MM.1S (cell line): Measurements from ENCODE around the gene PTTG1IP.

Experiments
- DNase-seq: peaks from one replicate; pipeline ENCODE4 v3.0.0-alpha.2; 2015
- H2AFZ ChIP-seq: fragments of 300-600 bp; sonication (generic); 2 replicates; pipeline ENCODE4 v1.6.0; 2016; ENCODE audit warnings: antibody characterized with exemption, low read length
- H3F3A ChIP-seq: fragments of 300-600 bp; sonication (generic); 2 replicates; pipeline ENCODE4 v1.6.1; 2016; ENCODE audit warnings: mild to moderate bottlenecking, antibody characterized with exemption, low read length, moderate library complexity, mixed read lengths; ENCODE audit not compliant: insufficient read depth
- H3K27ac ChIP-seq: fragments of 300-600 bp; sonication (generic); 2 replicates; pipeline ENCODE4 v1.5.1; 2016; ENCODE audit warnings: mild to moderate bottlenecking, low read length
- H3K27me3 ChIP-seq: fragments of 300-600 bp; sonication (generic); replicated peaks from 2 replicates; pipeline ENCODE4 v1.6.0; 2016; ENCODE audit warnings: low read length; ENCODE audit not compliant: insufficient read depth
- H3K36me3 ChIP-seq: fragments of 300-600 bp; sonication (generic); replicated peaks from 2 replicates; pipeline ENCODE4 v1.6.1; 2016; ENCODE audit warnings: mild to moderate bottlenecking, low read length, mixed read lengths; ENCODE audit not compliant: insufficient read depth
- H3K4me1 ChIP-seq: fragments of 300-600 bp; sonication (generic); 2 replicates; pipeline ENCODE4 v1.6.1; 2016; ENCODE audit warnings: low read length, mixed read lengths
- H3K4me2 ChIP-seq: fragments of 300-600 bp; sonication (generic); 2 replicates; pipeline ENCODE4 v1.6.0; 2016; ENCODE audit warnings: low read depth, low read length
- H3K4me3 ChIP-seq: fragments of 300-600 bp; sonication (generic); 2 replicates; pipeline ENCODE4 v1.5.1; 2016; ENCODE audit warnings: low read length, mixed read lengths
- H3K79me2 ChIP-seq: fragments of 300-600 bp; sonication (generic); 2 replicates; pipeline ENCODE4 v1.6.1; 2016; ENCODE audit warnings: mixed run types, low read length, mixed read lengths
- H3K9ac ChIP-seq: fragments of 300-600 bp; sonication (generic); 2 replicates; pipeline ENCODE4 v1.6.1; 2016; ENCODE audit warnings: low read length, mixed read lengths
- H3K9me2 ChIP-seq: fragments of 300-600 bp; sonication (generic); replicated peaks from 2 replicates; pipeline ENCODE4 v1.6.1; 2016; ENCODE audit warnings: mild to moderate bottlenecking, low read length, mixed read lengths; ENCODE audit not compliant: insufficient read depth
- H3K9me3 ChIP-seq: fragments of 300-600 bp; sonication (generic); replicated peaks from 2 replicates; pipeline ENCODE4 v1.6.1; 2016; ENCODE audit warnings: mild to moderate bottlenecking, low read length, mixed read lengths; ENCODE audit not compliant: insufficient read depth
- H4K20me1 ChIP-seq: fragments of 300-600 bp; sonication (generic); 2 replicates; pipeline ENCODE4 v1.6.1; 2016; ENCODE audit warnings: mild to moderate bottlenecking, low read length, moderate library complexity, mixed read lengths; ENCODE audit not compliant: insufficient read depth
- CTCF ChIP-seq: fragments of 300-600 bp; sonication (generic); IDR thresholded peaks from 2 replicates; pipeline ENCODE4 v1.5.1; 2016; ENCODE audit warnings: antibody characterized with exemption, low read length, mixed read lengths
- EZH2 ChIP-seq: fragments of 300-600 bp; sonication (generic); optimal IDR thresholded peaks from 2 replicates; pipeline ENCODE3; 2017; ENCODE audit warnings: low read depth, mild to moderate bottlenecking, antibody characterized with exemption, low read length, mixed read lengths
- EZH2phosphoT487 ChIP-seq: fragments of 300-600 bp; sonication (generic); IDR thresholded peaks from 2 replicates; pipeline ENCODE4 v1.6.1; 2018; ENCODE audit warnings: antibody characterized with exemption, low read length

The PTTG1IP gene

DNA sequence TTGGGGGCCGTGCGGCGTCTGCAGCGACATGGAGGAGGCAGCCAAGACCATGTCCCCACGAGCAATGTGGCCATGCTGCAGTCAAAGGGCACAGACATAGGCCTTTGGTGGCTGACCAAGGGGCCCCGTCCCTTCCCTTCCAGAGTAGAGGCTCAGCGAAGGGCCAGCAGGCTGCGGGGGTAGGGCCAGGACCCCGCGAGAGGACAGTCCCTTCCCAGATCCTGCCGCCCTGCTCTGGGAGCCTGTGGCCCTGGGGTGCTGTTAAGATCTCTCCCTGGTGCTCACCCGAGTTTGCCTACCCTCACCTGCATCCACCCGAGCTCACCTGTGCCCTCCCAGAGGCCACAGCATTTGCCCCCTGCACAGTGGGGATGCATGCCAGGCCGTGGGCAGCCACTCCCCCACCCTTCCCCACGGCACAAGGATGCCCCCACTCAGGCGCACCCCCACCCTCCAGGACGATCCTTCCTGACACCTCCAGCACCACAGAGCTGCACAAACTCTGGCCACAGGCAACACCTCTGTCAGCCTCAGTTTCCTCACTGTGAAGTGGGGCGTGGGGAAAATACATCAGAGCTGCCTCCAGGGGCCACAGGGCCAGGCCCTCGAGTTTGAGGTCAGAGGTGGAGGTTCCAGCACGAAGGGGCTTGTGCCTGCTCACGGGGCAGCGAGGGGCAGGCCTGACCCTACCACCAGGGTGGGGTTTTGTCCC, 31.7 kb upstream of the PTTG1IP start:
- H3K4me3 ChIP-seq = no peak overlapping the region
- H3K36me3 ChIP-seq = no peaks in the 10 kb centered on the region
- no peaks in the 10 kb centered on the region for H3K9me3 ChIP-seq
- H3K4me1 ChIP-seq = no peaks in the 10 kb centered on the region
- no peak for DNase-seq
- no peak for TF ChIP-seq CTCF
- no peak for TF ChIP-seq EZH2phosphoT487
- TF ChIP-seq EZH2 = no peak
- no peak overlapping the region for H3K27ac ChIP-seq
- no peak overlapping the region for H3K4me2 ChIP-seq
- no peak overlapping the region for H2AFZ ChIP-seq
- peaks cover 98% of the 10 kb centered on the region for H3K27me3 ChIP-seq
- H4K20me1 ChIP-seq = no peaks in the 10 kb centered on the region
- no peak overlapping the region for H3K9ac ChIP-seq
- no peaks in the 10 kb centered on the region for H3K9me2 ChIP-seq
- no peaks in the 10 kb centered on the region for H3F3A ChIP-seq
- H3K79me2 ChIP-seq = no peaks in the 10 kb centered on the region

GRCh38 chr21:44904141-44904923, 30.8 kb upstream of the PTTG1IP start:
- Histone ChIP-seq H3K79me2 (no peaks in the 10 kb centered on the region), H2AFZ (no peak overlapping the region), H4K20me1 (no peaks in the 10 kb centered on the region), H3K9me3 (no peaks in the 10 kb centered on the region), H3K4me1 (no peaks in the 10 kb centered on the region), H3F3A (no peaks in the 10 kb centered on the region), H3K27me3 (peaks cover 98% of the 10 kb centered on the region), H3K9me2 (no peaks in the 10 kb centered on the region), H3K9ac (no peak overlapping the region), H3K4me2 (no peak overlapping the region), H3K27ac (no peak overlapping the region), H3K4me3 (no peak overlapping the region), H3K36me3 (no peaks in the 10 kb centered on the region)
- DNase-seq = no peak
- TF ChIP-seq EZH2 (no peak), EZH2phosphoT487 (no peak), CTCF (no peak)

GRCh38 chr21:44903689-44904088, 30.2 kb upstream of the PTTG1IP start:
- no peaks in the 10 kb centered on the region for H3K9me3 ChIP-seq
- DNase-seq = no peak
- no peaks in the 10 kb centered on the region for H3K4me1 ChIP-seq
- TF ChIP-seq CTCF = no peak
- no peak for TF ChIP-seq EZH2
- no peak for TF ChIP-seq EZH2phosphoT487
- no peak overlapping the region for H3K4me2 ChIP-seq
- H3K79me2 ChIP-seq = no peaks in the 10 kb centered on the region
- peaks cover 98% of the 10 kb centered on the region for H3K27me3 ChIP-seq
- H4K20me1 ChIP-seq = no peaks in the 10 kb centered on the region
- H3F3A ChIP-seq = no peaks in the 10 kb centered on the region
- no peak overlapping the region for H3K9ac ChIP-seq
- no peaks in the 10 kb centered on the region for H3K36me3 ChIP-seq
- no peak overlapping the region for H2AFZ ChIP-seq
- no peak overlapping the region for H3K4me3 ChIP-seq
- H3K27ac ChIP-seq = no peak overlapping the region
- no peaks in the 10 kb centered on the region for H3K9me2 ChIP-seq
